Loucy (cell line): ENCODE data around the gene CNIH3.

Experiments
- EZH2phosphoT487 ChIP-seq: fragments of 200-600 bp; IDR thresholded peaks from 2 replicates; pipeline ENCODE4 v1.6.1; 2018; ENCODE audit warnings: antibody characterized with exemption, mild to moderate bottlenecking, moderate library complexity, borderline replicate concordance
- TF ChIP-seq, protein P1 (sequence below): fragments of 200-600 bp; sonication (generic); conservative IDR thresholded peaks from 2 replicates; pipeline ENCODE4 v1.5.1; 2014; ENCODE audit warnings: mild to moderate bottlenecking, antibody characterized with exemption, low read length

DNA sequence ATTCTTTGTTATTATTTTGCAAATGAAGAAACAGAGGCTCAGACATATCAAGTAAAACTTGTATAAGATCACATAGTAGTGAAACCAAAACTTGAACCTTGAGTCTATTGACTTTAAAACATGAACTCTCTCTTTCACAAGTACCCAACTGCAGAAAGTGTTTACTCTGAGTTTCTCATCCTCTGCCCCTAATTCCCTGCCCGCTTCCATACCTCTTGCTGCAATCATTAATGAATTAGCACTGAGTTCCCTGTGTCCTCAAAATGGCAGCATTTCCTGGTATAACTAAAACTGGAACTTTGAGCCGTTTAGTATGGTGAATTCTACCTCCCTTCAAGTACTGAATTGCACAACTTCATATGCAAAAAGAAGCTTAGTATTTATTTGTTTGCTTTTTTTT is 165.7 kb downstream of the CNIH3 start:
- TF ChIP-seq, protein P1, sequence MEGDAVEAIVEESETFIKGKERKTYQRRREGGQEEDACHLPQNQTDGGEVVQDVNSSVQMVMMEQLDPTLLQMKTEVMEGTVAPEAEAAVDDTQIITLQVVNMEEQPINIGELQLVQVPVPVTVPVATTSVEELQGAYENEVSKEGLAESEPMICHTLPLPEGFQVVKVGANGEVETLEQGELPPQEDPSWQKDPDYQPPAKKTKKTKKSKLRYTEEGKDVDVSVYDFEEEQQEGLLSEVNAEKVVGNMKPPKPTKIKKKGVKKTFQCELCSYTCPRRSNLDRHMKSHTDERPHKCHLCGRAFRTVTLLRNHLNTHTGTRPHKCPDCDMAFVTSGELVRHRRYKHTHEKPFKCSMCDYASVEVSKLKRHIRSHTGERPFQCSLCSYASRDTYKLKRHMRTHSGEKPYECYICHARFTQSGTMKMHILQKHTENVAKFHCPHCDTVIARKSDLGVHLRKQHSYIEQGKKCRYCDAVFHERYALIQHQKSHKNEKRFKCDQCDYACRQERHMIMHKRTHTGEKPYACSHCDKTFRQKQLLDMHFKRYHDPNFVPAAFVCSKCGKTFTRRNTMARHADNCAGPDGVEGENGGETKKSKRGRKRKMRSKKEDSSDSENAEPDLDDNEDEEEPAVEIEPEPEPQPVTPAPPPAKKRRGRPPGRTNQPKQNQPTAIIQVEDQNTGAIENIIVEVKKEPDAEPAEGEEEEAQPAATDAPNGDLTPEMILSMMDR = no peak
- TF ChIP-seq EZH2phosphoT487 = no peak
